A549 (cell line): Measurements from ENCODE around the gene GTF2IRD1. TPM values are rescaled to one million over a fixed set of nuclear protein-coding genes. Genes with fewer than 3 reads are reported as not detected.
A peak's percentile ranks its signal among the peaks of the same experiment; 100 is the strongest.

Source experiments
- ATAC-seq, 2 experiments: fragments of 200-7000 bp in 1 of 2; fragments of >200 bp in 1 of 2; cut with Nextera tagmentation in 1 of 2; cut with Tn5 transposase in 1 of 2; 3 replicates each; pipeline versions ENCODE4 v1.8.0 to v1.9.1; 2018 to 2020; ENCODE audit warnings: mild to moderate bottlenecking in 1 of 2, moderate library complexity in 1 of 2
- CTCF ChIA-PET: fragments of 300-600 bp; sonication (Branson Sonifier 250); formaldehyde crosslinking; extraction: SDS; loops from one replicate; lab custom pipeline; 2021; ENCODE audit warnings: antibody characterized with exemption, inconsistent platforms; lab: Yijun Ruan, JAX
- POLR2A ChIA-PET: fragments of 350-600 bp; formaldehyde crosslinking; extraction: SDS; loops from one replicate; lab custom pipeline; 2021; ENCODE audit warnings: antibody characterized with exemption, inconsistent platforms; lab: Yijun Ruan, JAX
- DNase-seq, 2 experiments: peaks; one replicate each; pipeline versions ENCODE4 v3.0.0 to v3.0.0-alpha.2; 2011 to 2016; ENCODE audit warnings: low read depth in 1 of 2, low spot score in 1 of 2
- FAIRE-seq: peaks from 2 replicates; lab custom pipeline; 2011; peaks lifted over from hg19 to GRCh38; lab: Jason Lieb, UNC
- H3K27ac ChIP-seq, 2 experiments: fragments of >200 bp; sonication (Bioruptor Twin); formaldehyde crosslinking; 3 replicates each; pipeline ENCODE4 v1.5.1; 2016 to 2017
- H3K4me1 ChIP-seq: fragments of >200 bp; sonication (Bioruptor Twin); formaldehyde crosslinking; 3 replicates; pipeline ENCODE4 v1.6.1; 2016
- H3K4me2 ChIP-seq: fragments of >200 bp; sonication (Bioruptor Twin); formaldehyde crosslinking; 3 replicates; pipeline ENCODE4 v1.6.1; 2016
- H3K4me3 ChIP-seq: fragments of >200 bp; sonication (Bioruptor Twin); formaldehyde crosslinking; 3 replicates; pipeline ENCODE4 v1.5.1; 2016
- H3K9me3 ChIP-seq: fragments of >200 bp; sonication (Bioruptor Twin); formaldehyde crosslinking; 3 replicates; pipeline ENCODE4 v1.6.1; 2016
- CBX2 ChIP-seq: fragments of 200-600 bp; sonication (generic); IDR thresholded peaks from 2 replicates; pipeline ENCODE4 v1.6.1; 2016; ENCODE audit warnings: low read depth, mild to moderate bottlenecking, borderline replicate concordance
- CEBPB ChIP-seq, 2 experiments: fragments of >200 bp in 1 of 2; sonication (Bioruptor Twin) in 1 of 2; formaldehyde crosslinking in 1 of 2; IDR thresholded peaks; 2 replicates each; pipeline ENCODE4 v1.6.1; 2012 to 2016
- CTCF ChIP-seq: fragments of >200 bp; sonication (Bioruptor Twin); formaldehyde crosslinking; IDR thresholded peaks from 3 replicates; pipeline ENCODE4 v1.5.1; 2016
- FOSL2 ChIP-seq, 2 experiments: fragments of 450-650 bp in 1 of 2; fragments of >200 bp in 1 of 2; sonication (Bioruptor Twin) in 1 of 2; formaldehyde crosslinking; IDR thresholded peaks; 2 replicates each; pipeline versions ENCODE4 v1.5.0 to v1.6.1; 2016 to 2020; ENCODE audit warnings: mild to moderate bottlenecking in 1 of 2, moderate library complexity in 1 of 2
- GATA3 ChIP-seq: IDR thresholded peaks from 2 replicates; pipeline ENCODE4 v1.6.1; 2012; ENCODE audit warnings: borderline replicate concordance
- HDAC2 ChIP-seq: fragments of 200-600 bp; sonication (generic); IDR thresholded peaks from 2 replicates; pipeline ENCODE4 v1.6.1; 2016
- HES2 ChIP-seq: fragments of >200 bp; sonication (Bioruptor Twin); formaldehyde crosslinking; IDR thresholded peaks from 2 replicates; pipeline ENCODE4 v1.6.1; 2016
- HOXB5 ChIP-seq: fragments of 250-450 bp; sonication (Bioruptor Pico); IDR thresholded peaks from 2 replicates; pipeline ENCODE4 v1.5.0; 2020; ENCODE audit warnings: mild to moderate bottlenecking, moderate library complexity
- KDM5A ChIP-seq: fragments of 200-600 bp; sonication (generic); IDR thresholded peaks from 2 replicates; pipeline ENCODE4 v1.6.1; 2016; ENCODE audit warnings: antibody characterized with exemption, mild to moderate bottlenecking
- NFE2L2 ChIP-seq: fragments of 150-350 bp; conservative IDR thresholded peaks from 2 replicates; pipeline ENCODE4 v1.6.1; 2014; ENCODE audit warnings: low read length
- PHF8 ChIP-seq: fragments of 200-600 bp; sonication (generic); IDR thresholded peaks from 2 replicates; pipeline ENCODE4 v1.6.1; 2016; ENCODE audit warnings: low read depth, mild to moderate bottlenecking, antibody characterized with exemption, moderate library complexity, borderline replicate concordance
- POLR2A ChIP-seq: IDR thresholded peaks from 2 replicates; pipeline ENCODE4 v1.6.1; 2012; ENCODE audit warnings: mild to moderate bottlenecking, low read length
- RFX5 ChIP-seq: fragments of 450-650 bp; IDR thresholded peaks from 2 replicates; pipeline ENCODE4 v1.7.1; 2014; ENCODE audit warnings: antibody characterized with exemption, mild to moderate bottlenecking, moderate library complexity
- RNF2 ChIP-seq: fragments of 200-600 bp; sonication (generic); IDR thresholded peaks from 2 replicates; pipeline ENCODE4 v1.6.1; 2016; ENCODE audit warnings: low read depth, mild to moderate bottlenecking, antibody characterized with exemption, moderate library complexity, borderline replicate concordance
- SMC3 ChIP-seq: fragments of >200 bp; sonication (Bioruptor Twin); formaldehyde crosslinking; IDR thresholded peaks from 3 replicates; pipeline ENCODE4 v1.6.1; 2018; ENCODE audit warnings: inconsistent platforms
- USF2 ChIP-seq: fragments of 450-650 bp; IDR thresholded peaks from 2 replicates; pipeline ENCODE4 v1.6.1; 2014; ENCODE audit warnings: antibody characterized with exemption
- ZSCAN20 ChIP-seq: fragments of 250-450 bp; sonication (Bioruptor Pico); IDR thresholded peaks from 2 replicates; pipeline ENCODE4 v1.8.0; 2022; ENCODE audit warnings: mild to moderate bottlenecking, moderate library complexity
- whole genome bisulfite sequencing: methylation state at CpG from one replicate; pipeline ENCODE4 v1.1.6; 2017; ENCODE audit errors: missing lambda C conversion rate; 5-methylcytosine and 5-hydroxymethylcytosine counted together
- polyA plus RNA-seq, 4 experiments: library from polyadenylated mRNA; depleted of rRNA in 3 of 4; stranded (reverse); fragments of >200 nt; fragmentation: RNase III in 1 of 4; extraction: RNeasy Plus Mini Kit Qiagen cat#74134 plus additional on column Dnase treatment in 1 of 4; gene quantifications; 2 replicates in 3 of 4; 3 replicates in 1 of 4; pipeline ENCODE4 v1.2.3, GENCODE V29; 2011 to 2017
- TF ChIP-seq, protein P1 (sequence below): fragments of 150-350 bp; IDR thresholded peaks from 2 replicates; pipeline ENCODE4 v1.6.1; 2014; ENCODE audit warnings: low read depth, mild to moderate bottlenecking, low read length
- TF ChIP-seq, protein P2 (sequence below): fragments of 250-450 bp; sonication (Bioruptor Pico); IDR thresholded peaks from 2 replicates; pipeline ENCODE4 v1.5.0; 2021; ENCODE audit warnings: mild to moderate bottlenecking, moderate library complexity, borderline replicate concordance
- TF ChIP-seq, protein P3 (sequence below): IDR thresholded peaks from 2 replicates; pipeline ENCODE4 v1.6.1; 2012

The GTF2IRD1 gene
- polyA plus RNA-seq, 2 of the 4 experiments (the other 2 are of a cell fraction): 19.9 to 20.5 TPM

- FAIRE-seq (no peak), ATAC-seq (no peak), DNase-seq (no peak)
- Histone ChIP-seq H3K9me3 (no peaks in the 10 kb centered on the region), H3K4me3 (no peak overlapping the region), H3K4me1 (peaks cover 10% of the 10 kb centered on the region), H3K27ac (peak overlapping the region in 1 of 2 experiments; percentile 42; a peak in 2 of 6 replicates), H3K4me2 (no peak overlapping the region)
- WGBS: 87% methylated on average over 10 of the region's 10 CpGs
- CTCF ChIA-PET: no interaction called here
- POLR2A ChIA-PET: no interaction called here
- TF ChIP-seq SMC3: no peak
- TF ChIP-seq CTCF: no peak
- no peak for TF ChIP-seq USF2
- TF ChIP-seq HDAC2: no peak
- no peak for TF ChIP-seq CBX2
- no peak for TF ChIP-seq FOSL2 (IDR thresholded peaks at IDR 0.05)
- no peak for TF ChIP-seq FOSL2 (CRISPR knock-in tag; IDR thresholded peaks at IDR 0.05)
- TF ChIP-seq, protein P1, sequence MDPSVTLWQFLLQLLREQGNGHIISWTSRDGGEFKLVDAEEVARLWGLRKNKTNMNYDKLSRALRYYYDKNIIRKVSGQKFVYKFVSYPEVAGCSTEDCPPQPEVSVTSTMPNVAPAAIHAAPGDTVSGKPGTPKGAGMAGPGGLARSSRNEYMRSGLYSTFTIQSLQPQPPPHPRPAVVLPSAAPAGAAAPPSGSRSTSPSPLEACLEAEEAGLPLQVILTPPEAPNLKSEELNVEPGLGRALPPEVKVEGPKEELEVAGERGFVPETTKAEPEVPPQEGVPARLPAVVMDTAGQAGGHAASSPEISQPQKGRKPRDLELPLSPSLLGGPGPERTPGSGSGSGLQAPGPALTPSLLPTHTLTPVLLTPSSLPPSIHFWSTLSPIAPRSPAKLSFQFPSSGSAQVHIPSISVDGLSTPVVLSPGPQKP: no peak
- no peak for TF ChIP-seq GATA3
- no peak for TF ChIP-seq ZSCAN20
- TF ChIP-seq, protein P2, sequence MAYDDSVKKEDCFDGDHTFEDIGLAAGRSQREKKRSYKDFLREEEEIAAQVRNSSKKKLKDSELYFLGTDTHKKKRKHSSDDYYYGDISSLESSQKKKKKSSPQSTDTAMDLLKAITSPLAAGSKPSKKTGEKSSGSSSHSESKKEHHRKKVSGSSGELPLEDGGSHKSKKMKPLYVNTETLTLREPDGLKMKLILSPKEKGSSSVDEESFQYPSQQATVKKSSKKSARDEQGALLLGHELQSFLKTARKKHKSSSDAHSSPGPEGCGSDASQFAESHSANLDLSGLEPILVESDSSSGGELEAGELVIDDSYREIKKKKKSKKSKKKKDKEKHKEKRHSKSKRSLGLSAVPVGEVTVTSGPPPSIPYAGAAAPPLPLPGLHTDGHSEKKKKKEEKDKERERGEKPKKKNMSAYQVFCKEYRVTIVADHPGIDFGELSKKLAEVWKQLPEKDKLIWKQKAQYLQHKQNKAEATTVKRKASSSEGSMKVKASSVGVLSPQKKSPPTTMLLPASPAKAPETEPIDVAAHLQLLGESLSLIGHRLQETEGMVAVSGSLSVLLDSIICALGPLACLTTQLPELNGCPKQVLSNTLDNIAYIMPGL (CRISPR knock-in tag): no peak
- no peak for TF ChIP-seq HES2
- no peak for TF ChIP-seq KDM5A
- no peak for TF ChIP-seq POLR2A
- TF ChIP-seq NFE2L2: no peak
- TF ChIP-seq HOXB5: no peak
- TF ChIP-seq, protein P3, sequence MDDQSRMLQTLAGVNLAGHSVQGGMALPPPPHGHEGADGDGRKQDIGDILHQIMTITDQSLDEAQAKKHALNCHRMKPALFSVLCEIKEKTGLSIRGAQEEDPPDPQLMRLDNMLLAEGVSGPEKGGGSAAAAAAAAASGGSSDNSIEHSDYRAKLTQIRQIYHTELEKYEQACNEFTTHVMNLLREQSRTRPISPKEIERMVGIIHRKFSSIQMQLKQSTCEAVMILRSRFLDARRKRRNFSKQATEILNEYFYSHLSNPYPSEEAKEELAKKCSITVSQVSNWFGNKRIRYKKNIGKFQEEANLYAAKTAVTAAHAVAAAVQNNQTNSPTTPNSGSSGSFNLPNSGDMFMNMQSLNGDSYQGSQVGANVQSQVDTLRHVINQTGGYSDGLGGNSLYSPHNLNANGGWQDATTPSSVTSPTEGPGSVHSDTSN: no peak
- no peak for TF ChIP-seq RNF2
Observed at GRCh38 chr7:74424291-74424880, 29.3 kb upstream of the GTF2IRD1 start.

- DNase-seq (no peak), ATAC-seq (no peak), FAIRE-seq (no peak)
- CTCF ChIA-PET: interaction anchor here (0.6 to 6.8 kb wide), 7 partner anchors 11 to 150 kb away, joined by 3 to 49 read pairs (median 5); no protein-coding TSS in a partner anchor
- 87% methylated on average over 4 of the region's 4 CpGs for WGBS
- H3K4me3 ChIP-seq: no peak overlapping the region
- H3K27ac ChIP-seq: peak overlapping the region in 1 of 2 experiments; percentile 63; a peak in 3 of 6 replicates
- peaks cover 21% of the 10 kb centered on the region for H3K4me1 ChIP-seq
- no peak overlapping the region for H3K4me2 ChIP-seq
- no peaks in the 10 kb centered on the region for H3K9me3 ChIP-seq
- TF ChIP-seq RFX5 (no peak), FOSL2 (IDR thresholded peaks at IDR 0.05) (no peak), FOSL2 (CRISPR knock-in tag; IDR thresholded peaks at IDR 0.05) (no peak), USF2 (no peak), POLR2A (no peak), CEBPB (IDR thresholded peaks at IDR 0.05) (no peak), PHF8 (no peak), NFE2L2 (no peak)
- POLR2A ChIA-PET: no interaction called here
Observed at GRCh38 chr7:74428023-74428422, 25.7 kb upstream of the GTF2IRD1 start.
